Right lobe of liver (tissue), 6 donors: Measurements from ENCODE around the gene DAND5. TPM values are rescaled to one million over a fixed set of nuclear protein-coding genes. Genes with fewer than 3 reads are reported as not detected.

Experiments used
- ATAC-seq, 4 donors: fragments of 200-7000 bp; cut with Tn5 transposase; one replicate each; pipeline ENCODE4 v1.9.1; 2020; ENCODE audit warnings: mild to moderate bottlenecking in 4 of 4, moderate library complexity in 4 of 4
- DNase-seq, 3 donors: peaks; one replicate each; pipeline ENCODE4 v3.0.0-alpha.2; 2020
- H3K27ac ChIP-seq, 3 donors: fragments of 200-600 bp; one replicate each; pipeline ENCODE4 v1.8.0; 2022
- H3K27me3 ChIP-seq, 2 donors: fragments of 200-600 bp; one replicate each; pipeline ENCODE4 v1.8.0; 2022
- H3K36me3 ChIP-seq, 4 donors: fragments of 200-600 bp; sonication (generic) in 1 of 4; one replicate each; pipeline versions ENCODE4 v1.5.1 to v1.8.0; 2017 to 2022; ENCODE audit warnings: control low read depth in 1 of 4
- H3K4me1 ChIP-seq, 4 donors: fragments of 200-600 bp; sonication (generic) in 1 of 4; one replicate each; pipeline versions ENCODE4 v1.5.1 to v1.8.0; 2017 to 2022; ENCODE audit warnings: control low read depth in 1 of 4
- H3K4me3 ChIP-seq, 3 donors: fragments of 200-600 bp; one replicate each; pipeline ENCODE4 v1.8.0; 2022
- H3K9me3 ChIP-seq, 4 donors: fragments of 200-600 bp; sonication (generic) in 1 of 4; one replicate each; pipeline versions ENCODE4 v1.5.1 to v1.8.0; 2017 to 2022; ENCODE audit warnings: control low read depth in 1 of 4
- CTCF ChIP-seq, 4 donors: fragments of 200-600 bp in 3 of 4; fragments of 450-650 bp in 1 of 4; IDR thresholded peaks; one replicate each; pipeline versions ENCODE4 v1.5.1 to v1.8.0; 2016 to 2022; ENCODE audit warnings: antibody characterized with exemption in 4 of 4, mild to moderate bottlenecking in 2 of 4
- POLR2A ChIP-seq: fragments of 450-650 bp; IDR thresholded peaks from one replicate; pipeline ENCODE4 v1.6.1; 2017; ENCODE audit warnings: antibody characterized with exemption, mild to moderate bottlenecking
- WGBS: methylation state at CpG from one replicate; pipeline ENCODE4 v1.1.6; 2018; ENCODE audit warnings: low coverage, low lambda C conversion rate; ENCODE audit not compliant: insufficient coverage; ENCODE audit errors: missing lambda C conversion rate; 5-methylcytosine and 5-hydroxymethylcytosine counted together
- intact Hi-C, 2 donors: fragments of 100-400 bp; cut with DNase I; formaldehyde crosslinking; loops; one replicate each; pipeline versions ENCODE4 v1.11.2 to v1.14.1; 2022
- total RNA-seq, 6 experiments: library from RNA; depleted of rRNA in 2 of 6; stranded (reverse); fragments of >200 nt in 2 of 6; fragmentation: NEBNext Ultra II Directional in 3 of 6; extraction: Animal tissue kit (Norgen Biotek cat#: 25700) in 3 of 6; gene quantifications; one replicate each; pipeline versions ENCODE4 v1.1.0 to v1.2.4, GENCODE V29; 2016 to 2023
- donor health status: DM: no; HTN: yes; CAD: no.
- donor health status: DM: no; HTN: no; CAD: no.
- donor health status: DM: no; HTN: no; CAD: no.
- donor health status: DM: no; HTN: yes; CAD: no.
- donor health status: DM: no; HTN: yes; CAD: no.

Gene DAND5
- total RNA-seq, 6 experiments from 2014 or later: not detected

DNA sequence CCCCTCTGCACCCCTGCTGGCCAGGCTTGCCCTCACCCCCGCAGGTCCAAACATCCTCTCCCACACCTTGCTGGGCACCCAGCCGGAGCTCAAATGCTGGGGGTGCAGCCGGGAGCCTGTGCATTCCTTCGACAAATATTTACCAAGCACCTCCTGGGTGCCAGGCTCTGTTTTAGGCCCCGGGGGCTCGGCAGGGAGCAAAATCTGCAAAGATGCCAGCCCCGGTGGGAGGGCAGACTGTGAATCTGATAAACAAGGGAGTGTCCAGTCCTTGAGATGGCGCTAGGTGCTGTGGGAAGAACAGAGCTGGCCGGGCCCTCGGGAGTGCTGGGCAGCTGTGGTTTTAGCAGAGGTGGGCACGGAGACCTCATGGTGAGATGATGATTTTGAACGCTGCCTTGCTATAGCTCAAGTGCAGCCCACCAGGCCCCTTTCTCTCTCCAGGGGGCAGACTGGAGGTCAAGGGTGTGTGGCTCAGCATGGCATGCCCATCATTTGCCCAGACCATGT, 36.5 kb downstream of the DAND5 start:
- Histone ChIP-seq H3K4me1 (peaks cover 0 to 45% (median 8%) of the 10 kb centered on the region in 4 donors), H3K4me3 (no peak overlapping the region), H3K27me3 (no peaks in the 10 kb centered on the region), H3K36me3 (no peaks in the 10 kb centered on the region), H3K9me3 (no peaks in the 10 kb centered on the region), H3K27ac (no peak overlapping the region)
- DNase-seq (no peak), ATAC-seq (no peak)
- intact Hi-C loops: no loop called here
- TF ChIP-seq CTCF (IDR thresholded peaks at IDR 0.05) (no peak), POLR2A (no peak)
- WGBS: 56% methylated on average over 8 of the region's 12 CpGs

- intact Hi-C loops: no loop called here
- ATAC-seq: no peak
- Histone ChIP-seq H3K27me3 (no peaks in the 10 kb centered on the region), H3K36me3 (no peaks in the 10 kb centered on the region), H3K9me3 (no peaks in the 10 kb centered on the region), H3K4me3 (no peak overlapping the region), H3K27ac (no peak overlapping the region), H3K4me1 (peaks cover 0 to 41% (median 8%) of the 10 kb centered on the region in 4 donors)
- no peak for DNase-seq
- WGBS: 63% methylated on average over 7 of the region's 28 CpGs
- TF ChIP-seq POLR2A (no peak), CTCF (IDR thresholded peaks at IDR 0.05) (no peak)
Measured at GRCh38 chr19:13006431-13007281, 37.3 kb downstream of the DAND5 start.

GRCh38 chr19:13007292-13008045, 38.1 kb downstream of the DAND5 start:
- peak; percentile 16 to 62 (median 37) for ATAC-seq
- Histone ChIP-seq H3K9me3 (no peaks in the 10 kb centered on the region), H3K36me3 (no peaks in the 10 kb centered on the region), H3K4me1 (peaks cover 0 to 39% (median 8%) of the 10 kb centered on the region in 4 donors), H3K27me3 (no peaks in the 10 kb centered on the region), H3K4me3 (no peak overlapping the region), H3K27ac (no peak overlapping the region)
- TF ChIP-seq POLR2A (no peak), CTCF (IDR thresholded peaks at IDR 0.05) (no peak)
- 36% methylated on average over 12 of the region's 17 CpGs for WGBS
- intact Hi-C loops: no loop called here
- peak in 1 of 3 donors; percentile 63 for DNase-seq

DNA sequence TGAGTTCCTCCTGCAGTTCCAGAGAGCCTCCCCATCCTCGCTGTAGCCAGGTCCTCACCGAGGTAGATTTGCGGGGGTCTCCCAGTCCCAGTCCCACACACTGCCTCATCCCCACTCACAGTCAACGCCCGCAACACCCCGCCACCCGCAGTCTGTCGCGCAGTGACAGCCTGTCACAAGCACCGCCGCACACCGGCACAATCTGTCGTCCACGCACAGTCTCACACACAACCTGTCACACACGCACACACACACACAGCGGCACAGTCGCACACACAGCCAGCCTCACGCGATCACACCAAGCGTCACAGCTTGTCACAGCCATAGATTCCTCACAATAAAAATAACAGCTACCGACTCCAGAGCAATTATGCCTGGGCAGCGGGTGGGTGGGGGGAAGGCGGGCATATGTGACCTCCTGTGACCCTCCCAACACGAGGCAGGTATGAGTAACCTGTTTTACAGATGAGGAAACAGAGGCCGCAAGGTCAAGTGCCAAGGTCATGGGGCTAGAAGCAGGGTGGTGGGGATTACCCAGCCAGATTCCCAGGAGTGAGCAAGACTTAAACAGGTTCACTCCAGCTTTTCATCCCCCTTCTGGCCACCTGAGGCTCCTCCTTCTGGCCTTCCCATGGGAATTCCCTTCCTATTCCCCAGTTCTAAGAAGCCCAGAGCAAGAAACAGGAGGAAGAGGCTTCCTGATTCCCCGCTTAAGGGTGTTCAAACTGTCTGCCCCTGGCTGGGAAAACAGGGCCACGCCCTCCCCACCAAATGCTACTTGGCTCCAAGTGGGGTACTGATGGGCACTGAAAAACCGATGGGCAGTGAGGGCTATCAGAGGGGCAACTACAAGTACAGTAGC, 39.8 kb downstream of the DAND5 start:
- H3K4me1 ChIP-seq: peaks cover 0 to 50% (median 10%) of the 10 kb centered on the region in 4 donors
- 97% methylated on average over 17 of the region's 28 CpGs for WGBS
- no peak overlapping the region for H3K4me3 ChIP-seq
- H3K27ac ChIP-seq: no peak overlapping the region
- intact Hi-C loops: no loop called here
- ATAC-seq (no peak), DNase-seq (no peak)
- H3K9me3 ChIP-seq: no peaks in the 10 kb centered on the region
- no peaks in the 10 kb centered on the region for H3K27me3 ChIP-seq
- no peak for TF ChIP-seq CTCF (IDR thresholded peaks at IDR 0.05)
- TF ChIP-seq POLR2A: no peak
- H3K36me3 ChIP-seq: no peaks in the 10 kb centered on the region
